Fibroblast of lung (primary cell): Measurements from ENCODE around the gene RNF31. TPM values are rescaled to one million over a fixed set of nuclear protein-coding genes. Genes with fewer than 3 reads are reported as not detected.

ENCODE experiments used
- DNase-seq, 2 donors: peaks; one replicate each; pipeline versions ENCODE4 v3.0.0 to v3.0.0-alpha.2; 2010; ENCODE audit warnings: low read depth in 2 of 2
- H2AFZ ChIP-seq: 2 replicates; pipeline ENCODE4 v1.5.1; 2012; ENCODE audit warnings: low read length, control low read depth, inconsistent platforms
- H3K27ac ChIP-seq: 2 replicates; pipeline ENCODE4 v1.5.1; 2011; ENCODE audit warnings: low read length, control low read depth; ENCODE audit not compliant: insufficient read depth
- H3K27me3 ChIP-seq: 2 replicates; pipeline ENCODE4 v1.5.1; 2011; ENCODE audit warnings: mild to moderate bottlenecking, low read length; ENCODE audit not compliant: control insufficient read depth, insufficient read depth
- H3K36me3 ChIP-seq: 2 replicates; pipeline ENCODE4 v1.5.1; 2011; ENCODE audit warnings: low read length; ENCODE audit not compliant: control insufficient read depth, insufficient read depth
- H3K4me1 ChIP-seq: 2 replicates; pipeline ENCODE4 v1.5.1; 2011; ENCODE audit warnings: low read length; ENCODE audit not compliant: control insufficient read depth, insufficient read depth; ENCODE audit errors: extremely low read depth
- H3K4me2 ChIP-seq: 2 replicates; pipeline ENCODE4 v1.5.1; 2011; ENCODE audit warnings: low read length, control low read depth; ENCODE audit not compliant: insufficient read depth; ENCODE audit errors: extremely low read depth
- H3K4me3 ChIP-seq, 4 experiments: fragments of 200-600 bp in 1 of 4; sonication (generic) in 1 of 4; replicated peaks in 1 of 4; 2 replicates each; pipeline ENCODE4 v1.5.1; 2011 to 2016; ENCODE audit warnings: low read length in 4 of 4, low read depth in 3 of 4, mild to moderate bottlenecking in 3 of 4, control low read depth in 2 of 4, inconsistent platforms in 1 of 4, mixed read lengths in 1 of 4; ENCODE audit not compliant: insufficient read depth in 1 of 4; ENCODE audit errors: control extremely low read depth in 1 of 4
- H3K79me2 ChIP-seq: 2 replicates; pipeline ENCODE4 v1.5.1; 2012; ENCODE audit warnings: mild to moderate bottlenecking, low read length, inconsistent platforms; ENCODE audit not compliant: control insufficient read depth, insufficient read depth
- H3K9ac ChIP-seq: 2 replicates; pipeline ENCODE4 v1.5.1; 2011; ENCODE audit warnings: mild to moderate bottlenecking, low read length, control low read depth; ENCODE audit not compliant: insufficient read depth
- H3K9me3 ChIP-seq: 2 replicates; pipeline ENCODE4 v1.5.1; 2012; ENCODE audit warnings: low read depth, low read length; ENCODE audit not compliant: control insufficient read depth, insufficient read depth
- H4K20me1 ChIP-seq: 2 replicates; pipeline ENCODE4 v1.5.1; 2011; ENCODE audit warnings: low read length; ENCODE audit not compliant: control insufficient read depth, insufficient read depth; ENCODE audit errors: extremely low read depth
- EZH2 ChIP-seq: IDR thresholded peaks from 2 replicates; pipeline ENCODE4 v1.5.1; 2012; ENCODE audit warnings: low read length, control low read depth, mild to moderate bottlenecking; ENCODE audit errors: missing control alignments
- polyA plus RNA-seq, 2 donors: library from polyadenylated mRNA; depleted of rRNA in 1 of 2; stranded (reverse) in 1 of 2; unstranded in 1 of 2; fragments of >200 nt; gene quantifications; 2 replicates each; pipeline ENCODE4 v1.2.1, GENCODE V29; 2011 to 2012; ENCODE audit warnings: missing spikeins in 1 of 2
- total RNA-seq: library from RNA; depleted of rRNA; stranded (reverse); fragments of >200 nt; gene quantifications from 2 replicates; pipeline ENCODE4 v1.2.1, GENCODE V29; 2014
- TF ChIP-seq, protein P1 (sequence below), 2 donors: IDR thresholded peaks in 1 of 2; conservative IDR thresholded peaks in 1 of 2; 1 replicate in 1 of 2; 2 replicates in 1 of 2; pipeline ENCODE4 v1.5.1; 2011 to 2012; ENCODE audit warnings: low read length in 2 of 2, control low read depth in 1 of 2, inconsistent platforms in 1 of 2, low read depth in 1 of 2, mild to moderate bottlenecking in 1 of 2

Gene RNF31
- total and polyA plus RNA-seq, 2 donors (not counting 1 experiment from before 2014, with no cell fraction given) = 9.2 to 25.4 TPM

DNA sequence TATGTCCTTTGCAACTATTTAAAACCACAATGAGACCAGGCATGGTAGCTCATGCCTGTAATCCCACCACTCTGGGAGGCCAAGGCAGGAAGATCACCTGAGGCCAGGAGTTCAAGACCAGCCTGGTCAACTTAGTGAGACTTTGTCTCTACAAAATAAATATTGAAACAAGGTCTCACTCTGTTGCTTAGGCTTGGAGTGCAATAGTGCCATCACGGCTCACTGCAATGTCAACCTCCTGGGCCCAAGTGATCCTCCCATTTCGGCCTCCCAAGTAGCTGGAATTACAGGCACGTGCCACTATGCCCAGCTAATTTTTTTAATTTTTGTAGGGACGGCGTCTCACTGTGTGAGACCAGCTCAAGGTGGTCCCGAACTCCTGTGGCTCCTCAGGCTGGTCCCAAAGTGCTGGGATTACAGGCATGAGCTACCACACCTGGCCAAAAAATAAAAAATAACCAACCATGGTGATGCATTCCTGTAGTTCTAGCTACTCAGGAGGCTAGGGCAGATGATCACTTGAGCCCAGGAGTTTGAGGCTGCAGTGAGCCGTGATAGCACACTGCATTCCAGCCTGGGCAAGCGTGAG, 17.8 kb upstream of the RNF31 start:
- Histone ChIP-seq H3K27ac (no peak overlapping the region), H3K79me2 (no peaks in the 10 kb centered on the region), H3K4me1 (no peaks in the 10 kb centered on the region), H3K9ac (no peak overlapping the region), H3K36me3 (no peaks in the 10 kb centered on the region), H3K9me3 (no peaks in the 10 kb centered on the region), H3K4me2 (no peak overlapping the region), H4K20me1 (no peaks in the 10 kb centered on the region), H2AFZ (no peak overlapping the region), H3K4me3 (no peak overlapping the region), H3K27me3 (no peaks in the 10 kb centered on the region)
- no peak for TF ChIP-seq EZH2
- DNase-seq = no peak

DNA sequence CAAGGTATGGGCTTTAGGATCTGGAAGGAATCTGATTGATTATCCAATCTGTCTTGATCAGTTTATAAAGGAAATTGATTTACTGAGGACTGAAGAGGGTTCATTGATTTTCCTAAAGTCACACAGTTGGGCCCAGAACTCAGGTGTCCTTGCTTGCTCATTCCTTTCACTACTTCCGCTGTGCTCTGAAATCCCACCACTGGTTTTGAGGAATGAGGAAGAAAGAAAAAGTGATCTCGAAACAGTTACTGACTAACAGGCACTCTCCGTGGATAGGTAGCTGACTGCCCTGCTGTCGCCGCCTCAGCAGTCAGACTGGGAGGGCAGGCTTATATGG, 16.9 kb upstream of the RNF31 start, which contains the start of gene FITM1:
FITM1 (plus strand) TSS at position 280 of the 337 bp plus-strand sequence. CDS start 905 bp downstream, outside the sequence.
- H3K9me3 ChIP-seq = no peaks in the 10 kb centered on the region
- no peak within 1 kb of the TSS for H2AFZ ChIP-seq
- no peaks in the 10 kb centered on the region for H3K36me3 ChIP-seq
- H3K27me3 ChIP-seq = no peaks in the 10 kb centered on the region
- no peaks in the 10 kb centered on the region for H3K79me2 ChIP-seq
- H3K9ac ChIP-seq = no peak within 1 kb of the TSS
- H3K4me2 ChIP-seq = no peak within 1 kb of the TSS
- H4K20me1 ChIP-seq = no peaks in the 10 kb centered on the region
- no peak for DNase-seq
- TF ChIP-seq, protein P1, sequence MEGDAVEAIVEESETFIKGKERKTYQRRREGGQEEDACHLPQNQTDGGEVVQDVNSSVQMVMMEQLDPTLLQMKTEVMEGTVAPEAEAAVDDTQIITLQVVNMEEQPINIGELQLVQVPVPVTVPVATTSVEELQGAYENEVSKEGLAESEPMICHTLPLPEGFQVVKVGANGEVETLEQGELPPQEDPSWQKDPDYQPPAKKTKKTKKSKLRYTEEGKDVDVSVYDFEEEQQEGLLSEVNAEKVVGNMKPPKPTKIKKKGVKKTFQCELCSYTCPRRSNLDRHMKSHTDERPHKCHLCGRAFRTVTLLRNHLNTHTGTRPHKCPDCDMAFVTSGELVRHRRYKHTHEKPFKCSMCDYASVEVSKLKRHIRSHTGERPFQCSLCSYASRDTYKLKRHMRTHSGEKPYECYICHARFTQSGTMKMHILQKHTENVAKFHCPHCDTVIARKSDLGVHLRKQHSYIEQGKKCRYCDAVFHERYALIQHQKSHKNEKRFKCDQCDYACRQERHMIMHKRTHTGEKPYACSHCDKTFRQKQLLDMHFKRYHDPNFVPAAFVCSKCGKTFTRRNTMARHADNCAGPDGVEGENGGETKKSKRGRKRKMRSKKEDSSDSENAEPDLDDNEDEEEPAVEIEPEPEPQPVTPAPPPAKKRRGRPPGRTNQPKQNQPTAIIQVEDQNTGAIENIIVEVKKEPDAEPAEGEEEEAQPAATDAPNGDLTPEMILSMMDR (conservative IDR thresholded peaks at IDR 0.05 in 1 of 2, IDR thresholded peaks at IDR 0.05 in 1 of 2; ENCODE audit: low read depth in 1 of 2, low read length in 2 of 2) = no peak
- no peak within 1 kb of the TSS for H3K27ac ChIP-seq
- no peaks in the 10 kb centered on the region for H3K4me1 ChIP-seq
- H3K4me3 ChIP-seq = no peak within 1 kb of the TSS

DNA sequence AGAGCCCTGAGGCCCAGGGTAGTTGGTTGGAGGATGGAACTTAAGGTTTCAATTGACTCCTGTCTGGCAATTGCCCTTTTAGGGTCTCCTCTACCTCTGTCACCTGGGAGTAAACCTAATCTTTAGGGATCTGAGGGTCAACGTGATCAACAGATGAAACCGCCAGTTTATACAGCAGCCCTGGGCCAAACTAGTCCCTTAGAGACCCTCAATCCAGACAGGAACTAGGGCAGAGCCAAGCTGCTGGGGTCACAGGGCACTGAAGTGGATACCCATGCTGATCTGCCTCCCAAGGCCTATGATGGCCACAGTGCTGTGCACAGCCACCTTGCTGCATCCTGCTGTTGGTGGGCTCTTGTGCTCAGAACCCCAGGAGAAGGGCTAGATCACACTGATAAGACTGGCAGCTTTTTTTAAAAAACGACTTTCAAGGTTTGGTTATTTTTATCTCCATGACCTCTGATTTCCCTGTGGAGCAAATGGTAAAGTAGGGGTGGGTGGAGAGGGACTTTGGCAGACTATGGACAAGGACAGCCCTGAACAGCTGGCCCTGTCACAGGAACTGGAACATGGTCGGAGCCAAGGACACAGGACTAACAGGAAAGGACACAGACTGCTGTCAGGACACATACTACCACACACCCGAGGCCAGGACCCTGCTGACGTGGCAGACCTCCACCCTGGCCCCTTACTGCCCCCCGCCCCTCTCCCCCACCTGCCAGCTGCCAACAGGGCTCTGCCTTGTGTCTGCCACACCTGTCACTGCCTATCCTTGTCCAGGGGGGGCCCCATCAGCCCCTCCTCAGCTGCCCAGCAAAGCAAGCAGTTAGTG, 16.4 kb upstream of the RNF31 start:
- DNase-seq = no peak
- Histone ChIP-seq H3K4me1 (no peaks in the 10 kb centered on the region), H3K36me3 (no peaks in the 10 kb centered on the region), H2AFZ (no peak overlapping the region), H4K20me1 (no peaks in the 10 kb centered on the region), H3K27me3 (no peaks in the 10 kb centered on the region), H3K4me3 (no peak overlapping the region), H3K9ac (no peak overlapping the region), H3K79me2 (no peaks in the 10 kb centered on the region), H3K27ac (no peak overlapping the region), H3K9me3 (no peaks in the 10 kb centered on the region), H3K4me2 (no peak overlapping the region)
- TF ChIP-seq, protein P1 (conservative IDR thresholded peaks at IDR 0.05 in 1 of 2, IDR thresholded peaks at IDR 0.05 in 1 of 2; ENCODE audit: low read depth in 1 of 2, low read length in 2 of 2) = no peak
- no peak for TF ChIP-seq EZH2
